GM20431 (cell line): ENCODE data around the gene PEX10.

Experiments used
- in situ Hi-C: fragments of 300-500 bp; cut with MseI, MboI; formaldehyde crosslinking; loops from one replicate; pipeline ENCODE4 v1.15.0; 2020; ENCODE audit warnings: low sequenced_read_pairs; ENCODE audit not compliant: unreplicated experiment

PEX10 gene

GRCh38 chr1:2378956-2379732 lies 33.2 kb downstream of the PEX10 start:
- in situ Hi-C loops: no loop called here

DNA sequence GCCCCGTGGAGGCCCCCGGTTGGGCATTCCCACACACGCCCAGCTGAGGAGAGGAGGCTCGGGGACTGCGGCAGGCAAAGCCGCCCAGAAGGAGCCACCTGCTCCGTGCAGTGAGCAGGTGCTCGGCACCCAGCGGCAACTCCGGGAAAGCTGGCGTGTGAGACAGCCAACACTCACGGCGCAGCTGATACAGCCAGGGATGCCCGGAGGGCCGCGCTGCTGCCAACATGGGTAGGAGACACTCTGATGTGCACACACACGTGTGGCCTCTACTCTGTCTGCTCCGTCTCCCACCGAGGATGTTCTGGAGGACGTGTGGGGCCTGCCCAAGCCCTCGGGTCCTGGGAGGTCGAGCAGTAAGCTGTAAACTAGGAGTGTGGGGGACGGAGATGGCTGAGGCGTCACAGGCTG lies 33.9 kb downstream of the PEX10 start:
- in situ Hi-C loops: no loop called here

DNA sequence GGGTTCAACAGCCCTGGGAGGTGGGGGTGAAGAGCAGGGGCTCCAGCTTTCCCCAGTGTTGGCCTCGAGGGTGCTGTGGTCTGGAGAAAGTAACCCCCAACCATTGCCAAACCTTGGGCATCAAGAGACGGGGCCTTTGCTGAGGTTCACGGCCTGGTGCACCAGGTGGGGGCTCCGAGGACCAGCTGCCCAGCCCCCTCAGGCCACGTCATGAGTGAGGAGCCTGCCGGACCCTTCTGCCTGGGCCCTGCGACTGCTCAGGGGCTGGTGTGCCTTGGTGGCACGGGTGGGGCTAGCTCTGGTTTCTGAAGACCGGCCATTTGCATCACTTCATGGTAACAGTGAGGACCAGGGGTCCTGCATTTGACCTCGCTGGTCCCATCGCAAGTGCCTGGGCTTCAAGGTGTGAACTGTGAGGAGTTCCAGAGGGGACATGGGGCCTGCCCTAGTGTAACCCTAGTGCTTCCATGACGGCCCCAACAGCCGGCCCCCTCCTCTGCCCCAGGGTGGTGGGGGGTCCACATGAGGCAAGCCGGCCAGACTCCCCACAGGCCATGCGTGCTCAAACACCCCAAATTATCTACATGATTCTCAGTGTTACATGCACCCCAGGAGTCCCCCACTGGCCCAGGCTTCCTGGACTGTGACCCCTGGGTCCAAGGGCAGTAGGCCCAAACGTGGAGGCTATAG lies 34.5 kb downstream of the PEX10 start:
- in situ Hi-C loops: no loop called here

GRCh38 chr1:2376931-2377672 lies 35.3 kb downstream of the PEX10 start:
- in situ Hi-C loops: no loop called here

DNA sequence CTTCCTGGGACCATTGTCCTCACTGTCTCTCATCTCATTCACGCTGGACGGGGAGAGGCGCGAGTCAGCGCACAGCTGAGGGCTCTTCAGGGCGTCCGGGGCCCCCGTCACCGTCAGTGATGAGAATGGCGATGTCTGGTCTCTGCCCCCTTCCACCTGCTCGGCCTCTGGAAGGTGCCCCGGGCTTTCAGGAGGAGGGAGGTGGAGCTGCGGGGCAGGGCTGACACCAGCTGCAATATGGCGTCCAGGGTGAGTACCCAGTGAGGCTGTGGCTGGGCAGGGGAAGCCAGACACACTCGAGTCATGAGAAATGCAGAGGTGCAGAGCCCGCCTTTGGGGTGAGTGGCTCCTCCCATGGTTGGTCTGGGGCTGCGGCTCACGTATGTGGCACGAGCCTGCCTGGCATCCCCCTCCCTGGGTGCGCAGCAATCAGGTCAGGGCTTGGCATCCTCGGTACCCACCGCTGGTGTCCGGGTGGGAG lies 36.1 kb downstream of the PEX10 start:
- in situ Hi-C loops: no loop called here

GRCh38 chr1:2375923-2376260 lies 36.5 kb downstream of the PEX10 start:
- in situ Hi-C loops: no loop called here

- in situ Hi-C loops: no loop called here
Observed at GRCh38 chr1:2375246-2375922, 37.0 kb downstream of the PEX10 start.

- in situ Hi-C loops: loop anchor here (25.0 kb wide), 1 partner anchor 437 kb away; no protein-coding TSS in a partner anchor
Observed at GRCh38 chr1:2374252-2375155, 37.9 kb downstream of the PEX10 start.

GRCh38 chr1:2373551-2374251 lies 38.7 kb downstream of the PEX10 start:
- in situ Hi-C loops: loop anchor here (25.0 kb wide), 1 partner anchor 436 kb away; no protein-coding TSS in a partner anchor

DNA sequence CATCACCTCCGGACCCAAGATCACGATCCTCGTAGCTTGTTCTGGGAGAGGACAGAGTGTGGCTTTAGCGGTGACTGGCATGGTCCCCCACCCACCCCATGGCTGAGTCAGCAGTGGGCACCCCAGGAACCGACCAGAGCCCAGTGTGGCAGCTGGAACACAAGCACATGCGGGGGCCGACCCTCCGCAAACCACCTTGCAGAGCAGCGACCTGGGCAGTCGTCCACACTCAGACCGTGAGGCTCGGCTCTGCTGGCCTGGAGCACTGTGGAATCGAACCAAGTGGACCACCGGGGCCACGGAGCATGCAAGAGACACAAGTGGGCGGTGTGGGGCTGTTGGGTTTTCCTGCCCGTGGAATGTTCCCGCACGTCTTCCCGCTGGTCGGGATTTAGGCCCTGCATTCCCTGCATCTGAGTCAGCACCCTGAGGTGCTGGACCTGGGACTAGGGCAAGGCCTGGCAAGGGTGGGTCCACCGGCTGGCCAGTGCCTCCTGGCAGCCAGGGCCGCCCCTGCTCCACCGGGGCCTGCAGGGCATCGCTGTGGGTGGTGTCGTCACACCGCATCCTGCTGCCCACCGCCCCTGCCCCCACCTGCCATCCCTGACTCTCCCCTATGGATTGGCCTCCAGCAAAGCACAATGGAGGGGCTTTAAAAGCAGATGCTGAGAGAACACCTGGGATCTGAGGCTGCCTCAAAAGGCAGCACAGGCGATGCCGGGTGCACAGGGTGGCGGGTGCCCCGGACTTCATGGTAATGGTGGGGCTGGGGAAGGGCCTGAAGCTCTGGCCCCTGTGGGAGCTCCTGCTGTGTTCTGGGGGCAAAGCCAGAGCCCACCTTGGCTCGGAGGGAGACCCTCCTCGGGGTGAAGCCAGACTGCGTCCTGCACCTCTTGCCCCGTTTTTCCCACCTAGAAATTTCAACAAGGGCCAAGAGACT lies 39.5 kb downstream of the PEX10 start:
- in situ Hi-C loops: loop anchor here (25.0 kb wide), 1 partner anchor 436 kb away; no protein-coding TSS in a partner anchor

DNA sequence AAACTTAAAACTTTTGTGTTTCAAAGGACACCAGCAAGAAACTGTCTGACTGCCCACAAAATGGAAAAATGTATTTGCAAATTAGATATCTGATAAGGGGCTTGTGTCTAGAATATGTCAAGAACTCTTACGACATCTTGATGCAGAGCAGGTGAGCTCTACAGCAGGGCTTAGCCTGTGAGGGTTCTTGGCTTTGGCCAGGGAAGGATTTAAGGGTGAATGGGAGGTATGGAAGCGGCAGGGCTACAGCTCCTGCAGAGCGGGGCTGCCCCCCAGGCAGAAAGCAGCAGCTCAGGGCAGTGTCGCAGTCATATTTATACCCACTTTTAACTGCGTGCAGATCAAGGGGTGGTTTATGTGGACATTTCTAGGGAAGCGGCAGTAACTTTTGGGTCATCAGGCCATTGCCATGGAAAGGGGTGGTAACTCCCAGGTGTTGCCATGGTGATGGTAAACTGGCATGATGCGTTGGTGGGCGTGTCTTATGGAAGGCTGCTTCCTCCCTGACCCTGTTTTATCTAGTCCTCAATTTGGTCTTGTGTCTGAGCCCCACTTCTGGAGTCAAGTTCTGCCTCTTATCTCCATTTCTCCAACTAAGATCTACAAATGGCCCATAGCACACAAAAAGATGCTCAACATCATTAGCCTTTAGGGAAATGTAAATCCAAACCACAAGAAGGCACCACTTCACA lies 44.2 kb downstream of the PEX10 start:
- in situ Hi-C loops: loop anchor here (25.0 kb wide), 1 partner anchor 431 kb away; no protein-coding TSS in a partner anchor

DNA sequence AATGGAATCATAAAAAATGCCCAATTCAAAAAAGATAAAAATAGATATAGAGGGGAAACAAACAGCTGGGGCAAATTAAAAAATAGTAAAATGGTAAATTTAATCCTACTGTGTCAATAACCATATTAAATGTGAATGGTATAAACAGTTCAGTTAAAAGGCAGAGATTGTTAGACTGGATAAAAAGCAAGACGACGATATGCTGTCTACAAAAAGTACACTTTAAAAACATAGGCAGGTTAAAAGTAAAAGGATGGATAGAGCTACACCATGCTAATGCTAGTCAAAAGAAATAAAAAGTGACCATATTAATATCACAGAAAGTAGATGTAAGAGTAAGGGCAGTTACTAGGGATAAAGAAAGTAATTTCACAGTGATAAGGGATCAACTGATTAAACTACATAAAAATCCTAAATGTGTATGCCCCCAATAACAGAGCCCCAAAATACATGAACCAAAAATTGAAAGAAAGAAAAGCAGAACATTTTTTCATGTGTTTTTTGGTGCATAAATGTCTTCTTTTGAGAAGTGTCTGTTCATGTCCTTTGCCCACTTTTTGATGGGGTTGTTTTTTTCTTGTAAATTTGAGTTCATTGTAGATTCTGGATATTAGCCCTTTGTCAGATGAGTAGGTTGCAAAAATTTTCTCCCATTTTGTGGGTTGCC lies 48.4 kb downstream of the PEX10 start:
- in situ Hi-C loops: loop anchor here (25.0 kb wide), 1 partner anchor 427 kb away; no protein-coding TSS in a partner anchor

GRCh38 chr1:2360588-2361364 lies 51.6 kb downstream of the PEX10 start:
- in situ Hi-C loops: loop anchor here (25.0 kb wide), 1 partner anchor 423 kb away; no protein-coding TSS in a partner anchor

DNA sequence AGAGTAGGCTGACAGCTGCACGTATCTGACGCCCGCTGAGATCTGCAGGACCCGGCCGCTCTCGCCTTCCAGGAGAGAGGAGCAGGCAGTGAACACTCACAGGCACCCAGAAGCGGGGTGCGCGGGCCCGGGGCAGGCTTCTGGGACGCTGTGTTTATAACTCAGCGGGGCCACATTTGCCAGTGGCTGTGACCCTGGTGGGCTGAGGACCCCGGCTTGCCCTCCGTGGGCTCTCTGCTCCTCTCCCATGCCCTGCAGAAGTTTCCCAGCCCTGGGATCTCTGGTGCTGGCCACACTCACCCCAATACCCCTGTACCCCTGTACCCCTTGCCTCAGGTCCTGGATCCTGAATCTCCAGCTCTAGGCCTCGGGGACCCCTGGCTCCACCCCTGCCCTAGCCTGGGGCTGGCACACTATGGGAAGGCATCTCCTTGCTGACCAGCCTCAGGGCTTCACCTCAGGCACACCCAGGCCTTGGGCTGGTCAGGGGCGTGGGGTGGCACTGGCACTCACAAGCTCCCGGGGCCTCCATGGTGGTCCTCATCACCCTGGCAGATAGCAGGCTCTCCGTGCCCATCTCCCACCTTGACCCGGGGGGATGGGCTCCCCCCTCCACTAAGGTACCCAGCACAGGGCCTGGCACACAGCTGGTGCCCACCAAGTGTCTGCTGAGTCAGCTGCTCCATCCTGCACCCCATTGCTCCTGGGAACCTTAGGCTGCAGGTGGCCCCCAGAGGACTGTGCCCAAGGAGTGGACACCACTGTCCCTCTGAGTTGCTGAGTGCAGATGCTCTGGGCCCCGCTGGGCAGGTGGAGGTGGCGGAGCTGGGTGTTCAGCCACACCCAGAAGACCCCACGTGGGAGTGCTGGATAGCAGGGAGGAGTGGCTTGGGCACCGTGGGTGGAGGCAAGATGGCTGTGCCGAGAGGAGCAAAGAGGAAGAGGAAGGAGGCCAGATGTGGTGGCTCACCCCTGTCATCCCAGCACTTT lies 53.4 kb downstream of the PEX10 start:
- in situ Hi-C loops: loop anchor here (25.0 kb wide), 1 partner anchor 422 kb away; no protein-coding TSS in a partner anchor
